ENCODE data around the gene XYLT1.

DNA sequence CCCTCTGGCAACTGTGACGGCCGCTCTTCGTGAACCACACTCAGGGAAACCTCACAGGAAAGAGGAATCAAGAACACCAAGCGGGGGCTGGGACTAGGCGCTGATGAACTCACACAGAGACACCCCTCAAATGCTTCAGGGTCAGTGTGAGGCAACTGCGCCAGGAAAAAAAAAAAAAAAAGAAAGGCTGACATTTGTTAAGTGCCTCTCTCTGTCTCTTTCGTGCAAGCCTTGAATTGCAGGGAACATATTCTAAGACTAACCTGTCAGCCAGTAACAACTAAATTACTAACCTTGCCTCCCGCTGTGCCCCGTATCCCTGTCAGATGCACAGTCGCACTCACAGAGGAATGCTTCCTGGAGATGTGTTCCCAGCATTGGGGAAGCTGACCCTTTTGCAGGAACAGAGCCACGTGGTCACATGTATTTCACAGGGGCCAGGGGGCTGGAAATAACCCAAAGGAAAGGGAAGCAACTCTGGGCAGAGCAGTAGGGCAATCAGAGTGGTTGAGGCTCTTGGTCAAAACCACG, 247.8 kb downstream of the XYLT1 start:
- TF ChIP-seq TSHZ1 (tag by site-specific recombination; IDR thresholded peaks at IDR 0.05; ENCODE audit: borderline replicate concordance) (no peak), BCL11A (tag by site-specific recombination; IDR thresholded peaks at IDR 0.05; ENCODE audit: low read depth) (no peak), ZBTB7A (tag by site-specific recombination; IDR thresholded peaks at IDR 0.05; ENCODE audit: low read depth) (no peak), PRDM6 (tag by site-specific recombination; IDR thresholded peaks at IDR 0.05) (no peak), ZNF274 (IDR thresholded peaks at IDR 0.05; ENCODE audit: low read length) (no peak), ZNF274 (tag by site-specific recombination; IDR thresholded peaks at IDR 0.05; ENCODE audit: borderline replicate concordance) (no peak), ZBTB20 (tag by site-specific recombination; IDR thresholded peaks at IDR 0.05) (no peak), TCF7L2 (IDR thresholded peaks at IDR 0.05; ENCODE audit: borderline replicate concordance, low read depth, low read length) (no peak), ZNF24 (tag by site-specific recombination; IDR thresholded peaks at IDR 0.05) (no peak), YY1 (tag by site-specific recombination; IDR thresholded peaks at IDR 0.05) (no peak), HOXC10 (CRISPR knock-in tag; IDR thresholded peaks at IDR 0.05) (no peak)
- TF ChIP-seq, protein P1, sequence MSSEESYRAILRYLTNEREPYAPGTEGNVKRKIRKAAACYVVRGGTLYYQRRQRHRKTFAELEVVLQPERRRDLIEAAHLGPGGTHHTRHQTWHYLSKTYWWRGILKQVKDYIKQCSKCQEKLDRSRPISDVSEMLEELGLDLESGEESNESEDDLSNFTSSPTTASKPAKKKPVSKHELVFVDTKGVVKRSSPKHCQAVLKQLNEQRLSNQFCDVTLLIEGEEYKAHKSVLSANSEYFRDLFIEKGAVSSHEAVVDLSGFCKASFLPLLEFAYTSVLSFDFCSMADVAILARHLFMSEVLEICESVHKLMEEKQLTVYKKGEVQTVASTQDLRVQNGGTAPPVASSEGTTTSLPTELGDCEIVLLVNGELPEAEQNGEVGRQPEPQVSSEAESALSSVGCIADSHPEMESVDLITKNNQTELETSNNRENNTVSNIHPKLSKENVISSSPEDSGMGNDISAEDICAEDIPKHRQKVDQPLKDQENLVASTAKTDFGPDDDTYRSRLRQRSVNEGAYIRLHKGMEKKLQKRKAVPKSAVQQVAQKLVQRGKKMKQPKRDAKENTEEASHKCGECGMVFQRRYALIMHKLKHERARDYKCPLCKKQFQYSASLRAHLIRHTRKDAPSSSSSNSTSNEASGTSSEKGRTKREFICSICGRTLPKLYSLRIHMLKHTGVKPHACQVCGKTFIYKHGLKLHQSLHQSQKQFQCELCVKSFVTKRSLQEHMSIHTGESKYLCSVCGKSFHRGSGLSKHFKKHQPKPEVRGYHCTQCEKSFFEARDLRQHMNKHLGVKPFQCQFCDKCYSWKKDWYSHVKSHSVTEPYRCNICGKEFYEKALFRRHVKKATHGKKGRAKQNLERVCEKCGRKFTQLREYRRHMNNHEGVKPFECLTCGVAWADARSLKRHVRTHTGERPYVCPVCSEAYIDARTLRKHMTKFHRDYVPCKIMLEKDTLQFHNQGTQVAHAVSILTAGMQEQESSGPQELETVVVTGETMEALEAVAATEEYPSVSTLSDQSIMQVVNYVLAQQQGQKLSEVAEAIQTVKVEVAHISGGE (tag by site-specific recombination; conservative IDR thresholded peaks at IDR 0.05; ENCODE audit: low read depth), result no peak
- TF ChIP-seq, protein P2, sequence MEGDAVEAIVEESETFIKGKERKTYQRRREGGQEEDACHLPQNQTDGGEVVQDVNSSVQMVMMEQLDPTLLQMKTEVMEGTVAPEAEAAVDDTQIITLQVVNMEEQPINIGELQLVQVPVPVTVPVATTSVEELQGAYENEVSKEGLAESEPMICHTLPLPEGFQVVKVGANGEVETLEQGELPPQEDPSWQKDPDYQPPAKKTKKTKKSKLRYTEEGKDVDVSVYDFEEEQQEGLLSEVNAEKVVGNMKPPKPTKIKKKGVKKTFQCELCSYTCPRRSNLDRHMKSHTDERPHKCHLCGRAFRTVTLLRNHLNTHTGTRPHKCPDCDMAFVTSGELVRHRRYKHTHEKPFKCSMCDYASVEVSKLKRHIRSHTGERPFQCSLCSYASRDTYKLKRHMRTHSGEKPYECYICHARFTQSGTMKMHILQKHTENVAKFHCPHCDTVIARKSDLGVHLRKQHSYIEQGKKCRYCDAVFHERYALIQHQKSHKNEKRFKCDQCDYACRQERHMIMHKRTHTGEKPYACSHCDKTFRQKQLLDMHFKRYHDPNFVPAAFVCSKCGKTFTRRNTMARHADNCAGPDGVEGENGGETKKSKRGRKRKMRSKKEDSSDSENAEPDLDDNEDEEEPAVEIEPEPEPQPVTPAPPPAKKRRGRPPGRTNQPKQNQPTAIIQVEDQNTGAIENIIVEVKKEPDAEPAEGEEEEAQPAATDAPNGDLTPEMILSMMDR (tag by site-specific recombination; IDR thresholded peaks at IDR 0.05), result no peak
- TF ChIP-seq, protein P3, sequence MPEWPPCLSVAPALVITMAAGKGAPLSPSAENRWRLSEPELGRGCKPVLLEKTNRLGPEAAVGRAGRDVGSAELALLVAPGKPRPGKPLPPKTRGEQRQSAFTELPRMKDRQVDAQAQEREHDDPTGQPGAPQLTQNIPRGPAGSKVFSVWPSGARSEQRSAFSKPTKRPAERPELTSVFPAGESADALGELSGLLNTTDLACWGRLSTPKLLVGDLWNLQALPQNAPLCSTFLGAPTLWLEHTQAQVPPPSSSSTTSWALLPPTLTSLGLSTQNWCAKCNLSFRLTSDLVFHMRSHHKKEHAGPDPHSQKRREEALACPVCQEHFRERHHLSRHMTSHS (tag by site-specific recombination; IDR thresholded peaks at IDR 0.05), result no peak
- TF ChIP-seq, protein P4, sequence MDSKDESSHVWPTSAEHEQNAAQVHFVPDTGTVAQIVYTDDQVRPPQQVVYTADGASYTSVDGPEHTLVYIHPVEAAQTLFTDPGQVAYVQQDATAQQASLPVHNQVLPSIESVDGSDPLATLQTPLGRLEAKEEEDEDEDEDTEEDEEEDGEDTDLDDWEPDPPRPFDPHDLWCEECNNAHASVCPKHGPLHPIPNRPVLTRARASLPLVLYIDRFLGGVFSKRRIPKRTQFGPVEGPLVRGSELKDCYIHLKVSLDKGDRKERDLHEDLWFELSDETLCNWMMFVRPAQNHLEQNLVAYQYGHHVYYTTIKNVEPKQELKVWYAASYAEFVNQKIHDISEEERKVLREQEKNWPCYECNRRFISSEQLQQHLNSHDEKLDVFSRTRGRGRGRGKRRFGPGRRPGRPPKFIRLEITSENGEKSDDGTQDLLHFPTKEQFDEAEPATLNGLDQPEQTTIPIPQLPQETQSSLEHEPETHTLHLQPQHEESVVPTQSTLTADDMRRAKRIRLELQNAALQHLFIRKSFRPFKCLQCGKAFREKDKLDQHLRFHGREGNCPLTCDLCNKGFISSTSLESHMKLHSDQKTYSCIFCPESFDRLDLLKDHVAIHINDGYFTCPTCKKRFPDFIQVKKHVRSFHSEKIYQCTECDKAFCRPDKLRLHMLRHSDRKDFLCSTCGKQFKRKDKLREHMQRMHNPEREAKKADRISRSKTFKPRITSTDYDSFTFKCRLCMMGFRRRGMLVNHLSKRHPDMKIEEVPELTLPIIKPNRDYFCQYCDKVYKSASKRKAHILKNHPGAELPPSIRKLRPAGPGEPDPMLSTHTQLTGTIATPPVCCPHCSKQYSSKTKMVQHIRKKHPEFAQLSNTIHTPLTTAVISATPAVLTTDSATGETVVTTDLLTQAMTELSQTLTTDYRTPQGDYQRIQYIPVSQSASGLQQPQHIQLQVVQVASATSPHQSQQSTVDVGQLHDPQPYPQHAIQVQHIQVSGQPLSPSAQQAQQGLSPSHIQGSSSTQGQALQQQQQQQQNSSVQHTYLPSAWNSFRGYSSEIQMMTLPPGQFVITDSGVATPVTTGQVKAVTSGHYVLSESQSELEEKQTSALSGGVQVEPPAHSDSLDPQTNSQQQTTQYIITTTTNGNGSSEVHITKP (tag by site-specific recombination; IDR thresholded peaks at IDR 0.05), result no peak

Data from HEK293 (cell line).